Activated T-cell treated with anti-CD3 and anti-CD28 coated beads, Interleukin-2, amount 50 U/mL, for 48 hours (primary cell): Measurements from ENCODE around the gene OVCA2.

Experiments
- DNase-seq, 2 experiments: peaks; one replicate each; pipeline ENCODE4 v3.0.0-alpha.2; 2020

Gene OVCA2

DNA sequence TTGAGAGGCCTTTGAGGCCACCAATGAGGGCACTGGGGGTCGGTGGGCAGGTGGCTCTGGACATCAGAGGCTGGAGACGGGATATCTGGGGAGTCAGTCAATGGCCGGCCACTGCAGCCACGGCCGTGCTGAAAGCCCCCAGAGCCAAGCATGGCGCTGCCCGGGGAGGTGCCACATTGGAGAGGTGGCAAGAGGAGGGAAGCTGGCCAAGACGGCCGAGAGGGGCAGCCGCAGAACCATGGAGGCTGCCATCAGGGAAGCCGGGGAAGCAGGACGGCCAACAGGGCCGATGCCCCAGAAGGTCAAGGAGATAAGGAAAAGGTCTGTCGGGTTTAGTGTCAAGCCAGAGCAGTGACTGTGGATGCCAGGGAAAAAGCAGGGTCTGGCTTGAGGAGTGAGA is 26.5 kb upstream of the OVCA2 start:
- DNase-seq: no peak

- DNase-seq: no peak
These were observed 25.3 kb upstream of the OVCA2 start for GRCh38 chr17:2016494-2016893.

- DNase-seq: no peak
These were observed 24.4 kb upstream of the OVCA2 start for GRCh38 chr17:2017274-2017941.

GRCh38 chr17:2018716-2019510 is 22.9 kb upstream of the OVCA2 start:
- no peak for DNase-seq

GRCh38 chr17:2019723-2020122 is 22.1 kb upstream of the OVCA2 start:
- no peak for DNase-seq

- DNase-seq: no peak
These were observed 21.1 kb upstream of the OVCA2 start for GRCh38 chr17:2020721-2021120.

DNA sequence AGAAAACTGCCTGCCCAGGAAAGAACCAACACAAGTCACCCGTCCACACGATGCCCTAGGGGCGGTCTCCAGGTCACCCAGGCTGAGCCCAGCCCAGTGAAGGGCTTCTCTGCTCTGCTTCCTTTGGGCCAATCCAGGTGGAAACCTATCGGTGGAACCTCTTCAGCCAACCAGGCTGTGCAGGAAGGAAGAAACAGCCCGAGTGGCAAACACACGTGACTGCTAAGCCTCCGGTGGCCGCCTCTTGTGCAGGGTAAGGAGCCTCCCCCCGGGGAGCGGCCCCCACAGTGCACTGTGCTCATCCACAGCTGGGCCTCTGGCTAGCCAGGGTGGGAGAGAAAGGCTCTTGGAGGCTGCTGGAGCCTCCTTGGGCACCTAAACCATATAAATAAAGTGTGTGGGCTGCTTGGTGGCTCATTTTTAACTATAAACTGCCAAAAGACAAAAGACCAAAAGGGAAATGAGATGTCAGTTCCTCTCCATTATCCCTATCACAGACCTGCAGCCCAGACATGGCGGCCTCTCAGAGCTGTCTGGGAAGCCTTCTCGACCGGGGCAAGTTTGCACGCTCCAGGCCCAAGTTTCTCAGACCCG is 19.1 kb upstream of the OVCA2 start:
- DNase-seq: no peak

- no peak for DNase-seq
These were observed 18.6 kb upstream of the OVCA2 start for GRCh38 chr17:2023256-2023655.

DNA sequence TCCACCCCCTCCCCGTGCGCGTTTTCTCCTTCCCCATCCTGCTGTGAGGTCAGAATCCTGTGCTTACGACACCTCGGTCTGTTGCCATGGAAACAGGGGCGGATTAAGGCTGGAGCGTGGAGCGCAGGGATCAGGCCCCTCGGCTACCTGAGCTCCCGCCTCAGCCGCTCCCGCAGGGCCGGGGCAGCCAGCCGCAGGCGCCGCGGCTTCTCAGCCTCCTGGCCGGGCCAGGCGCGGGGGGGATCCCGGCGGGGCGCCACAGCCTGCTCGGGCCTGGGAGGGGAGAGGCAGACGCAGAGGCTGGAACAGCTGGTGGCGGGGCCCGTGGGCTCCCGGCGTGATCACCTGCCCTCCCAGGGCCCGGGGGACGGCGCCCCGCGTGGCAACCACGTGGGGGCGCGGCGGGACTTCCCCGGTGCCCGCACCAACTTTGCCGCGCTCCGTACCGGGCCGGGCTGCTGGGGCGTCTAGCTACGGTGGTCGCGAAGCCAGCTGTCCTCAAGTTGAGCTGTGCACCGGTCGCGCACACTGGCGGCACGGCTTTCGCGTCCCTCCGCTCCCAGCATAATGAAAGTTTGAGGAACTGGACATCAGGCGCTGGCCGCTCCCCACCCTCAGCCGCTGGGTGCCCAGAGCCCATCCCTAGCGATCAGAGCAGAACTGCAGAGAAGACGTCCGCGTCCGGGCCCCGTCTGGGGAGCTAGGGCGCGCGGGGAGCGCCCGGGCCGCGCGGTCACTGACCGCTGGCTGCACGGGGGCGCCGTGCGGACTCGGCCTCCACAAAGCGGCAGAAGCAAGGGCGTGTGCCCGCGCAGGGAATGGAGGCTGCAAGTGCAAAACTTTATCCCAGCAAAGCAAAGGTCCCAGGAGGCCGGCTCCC is 17.9 kb upstream of the OVCA2 start:
- peak; percentile 42 to 53 for DNase-seq

DNA sequence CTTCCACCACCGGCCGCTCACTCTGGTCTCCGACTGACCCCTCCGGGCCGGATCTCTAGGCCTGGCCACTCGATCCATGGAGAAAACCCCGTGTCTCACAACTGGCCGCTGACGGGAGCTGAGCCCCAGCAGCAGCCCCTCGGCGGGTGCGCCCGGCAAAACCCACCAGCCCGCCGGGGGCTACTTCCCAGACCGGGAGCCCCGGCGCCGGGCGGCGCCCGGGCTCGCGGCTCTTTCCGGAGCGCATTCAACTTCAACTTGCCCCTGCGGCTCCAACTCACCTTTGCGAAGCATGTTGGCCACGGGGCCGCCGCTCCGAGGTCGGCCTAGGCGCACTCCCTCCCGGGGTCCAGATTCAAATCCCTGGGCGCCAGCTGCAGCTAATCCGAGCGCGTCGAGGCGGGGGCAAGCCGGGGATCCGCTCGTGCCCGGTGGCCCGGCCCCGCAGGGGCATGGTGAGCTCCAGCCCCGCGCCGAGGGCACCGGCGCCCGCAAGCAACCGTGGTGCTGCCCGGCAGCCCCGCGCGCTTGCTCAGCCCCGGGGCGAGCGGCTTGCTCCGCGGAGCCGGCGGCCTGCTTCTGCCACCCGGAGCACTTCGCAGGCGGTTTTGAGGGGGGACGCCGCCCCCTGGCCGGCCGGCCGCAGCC is 17.1 kb upstream of the OVCA2 start:
- peak; percentile 30 to 40 for DNase-seq

GRCh38 chr17:2025220-2025621 is 16.6 kb upstream of the OVCA2 start, which contains the start of gene RTN4RL1:
RTN4RL1 (minus strand) TSS chr17:2025334; CDS start chr17:2024865, 469 bp downstream.
- peak; percentile 65 to 70 for DNase-seq

DNA sequence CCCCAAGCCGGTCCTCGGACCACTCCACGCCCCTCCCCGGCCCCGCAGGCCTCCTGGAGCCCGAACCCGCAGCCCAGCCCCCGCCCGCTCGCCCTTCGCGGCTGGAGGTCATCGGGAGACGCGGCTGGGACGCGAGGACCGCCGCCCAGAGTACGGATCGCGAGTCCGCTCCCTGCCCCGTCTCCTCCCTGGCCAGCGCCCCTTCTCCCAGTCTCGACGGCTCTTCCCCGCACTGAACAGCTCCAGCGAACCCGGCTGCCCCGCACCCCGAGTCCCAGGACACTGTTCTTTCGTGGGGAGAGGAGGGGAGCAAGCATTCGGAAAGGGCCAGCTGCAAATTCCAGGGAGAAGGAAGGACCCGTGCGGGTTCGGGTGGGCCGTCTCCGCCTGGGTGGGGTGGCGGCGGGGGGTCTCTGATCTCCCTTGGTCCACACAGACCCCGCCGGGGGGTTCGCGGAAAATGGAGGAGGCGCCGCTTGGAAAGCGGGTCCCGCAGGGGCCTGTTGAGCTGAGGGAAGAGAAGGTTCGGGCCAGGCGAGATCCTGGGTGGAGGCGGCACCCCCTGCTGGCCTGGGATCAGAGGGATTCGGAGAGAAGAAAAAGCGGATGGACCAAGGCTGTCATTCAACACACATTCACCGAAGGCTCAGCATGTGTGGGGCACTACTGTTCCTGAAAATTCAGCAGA is 16.1 kb upstream of the OVCA2 start:
- DNase-seq: peak; percentile 54 to 58

DNA sequence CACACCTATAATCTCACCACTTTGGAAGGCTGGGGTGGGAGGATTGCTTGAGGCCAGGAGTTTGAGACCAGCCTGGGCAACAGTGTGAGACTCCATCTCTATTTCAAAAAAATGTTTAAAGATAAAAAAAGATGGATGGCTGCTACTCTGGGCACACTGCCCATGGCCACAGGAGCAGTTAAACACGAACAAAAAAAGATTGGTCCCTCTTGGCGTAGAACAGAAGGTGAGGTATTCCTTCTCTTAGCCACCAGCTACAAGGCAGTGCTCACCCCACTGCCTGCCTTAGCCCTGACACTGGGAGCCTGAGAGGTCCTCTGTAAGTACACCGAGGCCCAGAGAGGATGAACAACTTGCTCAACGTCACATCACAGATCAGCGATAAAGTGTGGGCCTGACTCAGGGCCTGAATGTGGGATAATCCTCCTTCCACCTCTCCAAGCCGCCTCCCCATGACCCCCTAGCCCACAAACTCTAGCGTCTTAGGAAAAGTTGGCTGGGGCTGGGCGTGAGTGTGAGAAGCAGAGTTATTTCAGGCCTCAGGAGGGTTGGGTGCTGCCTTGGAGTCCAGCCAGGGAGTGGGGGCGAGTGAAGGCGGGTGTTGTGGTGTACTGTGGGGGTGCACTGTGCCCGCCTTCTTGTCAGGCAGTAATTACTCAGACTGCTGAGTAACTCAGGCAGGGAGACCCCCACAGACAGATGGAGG is 14.1 kb upstream of the OVCA2 start:
- DNase-seq: no peak

GRCh38 chr17:2028234-2028614 is 13.6 kb upstream of the OVCA2 start:
- no peak for DNase-seq

GRCh38 chr17:2028737-2029136 is 13.1 kb upstream of the OVCA2 start:
- DNase-seq: no peak

DNA sequence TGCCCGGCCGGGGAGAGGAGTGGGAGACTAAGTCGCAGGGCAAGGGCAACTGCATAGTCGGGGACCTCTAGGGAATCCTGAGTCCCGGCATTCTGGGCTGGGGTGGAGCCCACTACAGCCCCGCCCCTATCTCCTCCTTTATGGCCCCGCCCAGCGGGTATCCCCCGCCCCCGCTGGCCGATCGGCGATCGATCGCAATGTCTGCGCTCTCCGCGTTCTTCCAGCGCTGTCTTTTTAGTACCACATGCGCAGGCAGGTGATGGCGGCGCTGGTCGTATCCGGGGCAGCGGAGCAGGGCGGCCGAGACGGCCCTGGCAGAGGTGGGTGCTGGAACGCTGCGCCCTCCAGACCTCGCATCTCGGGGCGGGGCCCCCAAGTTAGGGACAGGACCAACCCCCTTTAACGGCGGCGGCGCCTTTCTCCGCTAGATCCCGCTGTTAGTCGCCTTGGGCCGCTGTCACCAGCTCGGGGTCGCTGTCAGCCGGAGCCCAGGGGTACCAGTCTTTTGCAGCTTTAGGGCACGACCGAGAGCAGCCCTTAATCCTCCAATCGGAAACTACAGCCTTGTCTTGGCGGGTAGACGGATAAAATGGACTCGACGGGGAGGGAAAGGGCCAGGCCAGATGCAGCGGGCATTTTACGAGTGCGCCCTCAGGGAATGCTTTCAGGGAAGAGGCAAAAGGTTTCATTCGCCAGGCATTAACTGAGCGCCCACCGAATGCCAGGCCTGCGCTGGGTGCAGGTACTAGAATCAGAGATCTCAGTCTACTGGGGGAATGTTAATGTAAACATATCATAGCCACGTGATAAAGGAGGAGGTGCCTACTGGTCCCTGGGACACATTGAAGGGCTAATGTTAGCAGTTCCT is 11.7 kb upstream of the OVCA2 start, which contains the start of gene DPH1:
Gene DPH1, plus strand, starts transcription at position 243 of the 868 bp plus-strand sequence. Its CDS starts 17 bp downstream, at position 260.
- peak; percentile 90 to 92 for DNase-seq

GRCh38 chr17:2030779-2031163 is 11.1 kb upstream of the OVCA2 start:
- DNase-seq: no peak

GRCh38 chr17:2033153-2033552 is 8.7 kb upstream of the OVCA2 start:
- DNase-seq: no peak

DNA sequence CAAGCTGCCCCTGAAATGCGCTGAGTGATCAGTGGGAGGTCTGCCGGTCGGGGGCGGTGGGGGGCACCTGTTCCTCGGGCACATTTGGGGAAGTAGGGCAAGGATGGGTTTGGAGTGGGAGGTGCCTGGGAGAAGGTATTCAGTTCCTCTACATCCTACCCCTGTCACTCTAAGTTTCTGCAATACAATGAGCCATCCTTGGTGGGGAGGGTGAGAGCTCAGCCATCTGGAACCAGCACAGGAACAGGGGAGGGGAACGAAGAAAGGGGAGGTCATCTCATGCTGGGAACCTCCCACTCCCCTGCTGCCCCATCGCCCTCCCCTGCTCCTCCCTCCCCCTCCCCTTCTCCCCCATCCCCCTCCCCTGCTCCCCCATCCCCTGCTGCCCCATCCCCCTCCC is 7.7 kb upstream of the OVCA2 start:
- no peak for DNase-seq
